GM12878 (cell line): ENCODE results near the gene ADAMTS17. TPM values are rescaled to one million over a fixed set of nuclear protein-coding genes. Genes with fewer than 3 reads are reported as not detected.

ENCODE experiments used
- ATAC-seq: fragments of 200-7000 bp; cut with Tn5 transposase; 3 replicates; pipeline ENCODE4 v1.9.1; 2020; ENCODE audit warnings: mild to moderate bottlenecking, moderate library complexity
- BruUV-seq: library from RNA; stranded (reverse); fragments of 400-500 nt; replicated peaks from 2 replicates; lab custom pipeline; 2021; lab: Mats Ljungman, UMichigan
- CTCF ChIA-PET: fragments of 300-600 bp; sonication (Branson Sonifier 250); formaldehyde crosslinking; extraction: SDS; loops from one replicate; lab custom pipeline; 2021; ENCODE audit warnings: inconsistent platforms; lab: Yijun Ruan, JAX
- POLR2A ChIA-PET: fragments of 350-600 bp; formaldehyde crosslinking; extraction: SDS; loops from one replicate; lab custom pipeline; 2021; ENCODE audit warnings: inconsistent platforms; lab: Charles Lee
- RAD21 ChIA-PET: fragments of 300-600 bp; sonication (Branson Sonifier 250); formaldehyde crosslinking; loops from one replicate; lab custom pipeline; 2023; ENCODE audit warnings: antibody characterized with exemption; ENCODE audit not compliant: unreplicated experiment; lab: Charles Lee
- SMC1A ChIA-PET: fragments of 300-600 bp; sonication (Branson Sonifier 250); formaldehyde crosslinking; loops from one replicate; lab custom pipeline; 2023; ENCODE audit not compliant: unreplicated experiment, uncharacterized antibody; lab: Charles Lee
- DNase-seq: peaks from one replicate; pipeline ENCODE4 v3.0.0-alpha.2; 2011; ENCODE audit warnings: low read depth, low spot score
- FAIRE-seq: peaks from 3 replicates; lab custom pipeline; 2011; peaks lifted over from hg19 to GRCh38; lab: Jason Lieb, UNC
- H2AFZ ChIP-seq: 2 replicates; pipeline ENCODE4 v1.6.0; 2011; ENCODE audit warnings: low read depth, low read length, control low read depth; ENCODE audit not compliant: control insufficient read depth
- H3K27ac ChIP-seq: 2 replicates; pipeline ENCODE4 v1.5.1; 2011; ENCODE audit warnings: control low read depth; ENCODE audit not compliant: control insufficient read depth, insufficient read depth
- H3K27me3 ChIP-seq, 2 experiments: replicated peaks in 1 of 2; 2 replicates each; pipeline versions ENCODE4 v1.6.0 to v1.6.1; 2011; ENCODE audit warnings: low read length in 1 of 2; ENCODE audit not compliant: control insufficient read depth in 2 of 2, insufficient read depth in 2 of 2
- H3K36me3 ChIP-seq, 2 experiments: 2 replicates each; pipeline ENCODE4 v1.5.1; 2011; ENCODE audit warnings: low read length in 1 of 2; ENCODE audit not compliant: control insufficient read depth in 2 of 2, insufficient read depth in 2 of 2
- H3K4me1 ChIP-seq: 2 replicates; pipeline ENCODE4 v1.6.1; 2011; ENCODE audit warnings: mild to moderate bottlenecking, low read length, moderate library complexity, mixed read lengths; ENCODE audit not compliant: control insufficient read depth, insufficient read depth
- H3K4me2 ChIP-seq: 2 replicates; pipeline ENCODE4 v1.6.0; 2011; ENCODE audit warnings: control low read depth; ENCODE audit not compliant: control insufficient read depth, insufficient read depth
- H3K4me3 ChIP-seq: fragments of 200-600 bp; sonication (generic); 2 replicates; pipeline ENCODE4 v1.5.1; 2016
- H3K79me2 ChIP-seq: 2 replicates; pipeline ENCODE4 v1.6.0; 2011; ENCODE audit warnings: low read length; ENCODE audit not compliant: control insufficient read depth, insufficient read depth
- H3K9ac ChIP-seq: 2 replicates; pipeline ENCODE4 v1.8.0; 2011; ENCODE audit warnings: low read length, control low read depth, mixed read lengths; ENCODE audit not compliant: control insufficient read depth, insufficient read depth
- H3K9me3 ChIP-seq: replicated peaks from 3 replicates; pipeline ENCODE4 v1.5.1; 2011; ENCODE audit warnings: mild to moderate bottlenecking, low read length; ENCODE audit not compliant: control insufficient read depth, insufficient read depth
- H4K20me1 ChIP-seq: 2 replicates; pipeline ENCODE4 v1.6.0; 2011; ENCODE audit not compliant: control insufficient read depth, insufficient read depth
- BCL11A ChIP-seq: IDR thresholded peaks from 2 replicates; pipeline ENCODE4 v1.6.1; 2011; ENCODE audit warnings: low read depth, low read length
- CEBPB ChIP-seq, 2 experiments: fragments of 150-350 bp in 1 of 2; IDR thresholded peaks; 2 replicates each; pipeline ENCODE4 v1.6.1; 2012 to 2014; ENCODE audit warnings: low read depth in 2 of 2, low read length in 2 of 2, borderline replicate concordance in 1 of 2, inconsistent platforms in 1 of 2
- CHD2 ChIP-seq: IDR thresholded peaks from 2 replicates; pipeline ENCODE4 v1.6.1; 2011; ENCODE audit warnings: low read depth, low read length, improper control_type of control experiment, borderline replicate concordance
- JUND ChIP-seq: IDR thresholded peaks from 2 replicates; pipeline ENCODE4 v1.6.1; 2012; ENCODE audit warnings: low read depth, mild to moderate bottlenecking, low read length, improper control_type of control experiment, moderate library complexity
- MYC ChIP-seq: IDR thresholded peaks from 2 replicates; pipeline ENCODE4 v1.6.1; 2011; ENCODE audit warnings: mild to moderate bottlenecking, low read length, moderate library complexity, inconsistent platforms; ENCODE audit not compliant: insufficient read depth, insufficient replicate concordance, insufficient read length, severe bottlenecking
- SMAD1 ChIP-seq: fragments of 450-650 bp; IDR thresholded peaks from 2 replicates; pipeline ENCODE4 v1.6.1; 2018; ENCODE audit warnings: mild to moderate bottlenecking, low read depth; ENCODE audit not compliant: partially characterized antibody
- SUZ12 ChIP-seq: fragments of 200-600 bp; sonication (generic); IDR thresholded peaks from one replicate; pipeline ENCODE4 v1.6.1; 2018; ENCODE audit warnings: antibody characterized with exemption, mild to moderate bottlenecking; ENCODE audit not compliant: unreplicated experiment
- WGBS: methylation state at CpG from one replicate; pipeline ENCODE4 v1.1.6; 2016; ENCODE audit warnings: low lambda C conversion rate; ENCODE audit not compliant: insufficient replicate concordance, insufficient coverage; ENCODE audit errors: missing lambda C conversion rate; 5-methylcytosine and 5-hydroxymethylcytosine counted together
- in situ Hi-C: fragments of 300-500 bp; cut with MboI; formaldehyde crosslinking; loops from 9 replicates; pipeline ENCODE4 v1.14.3; 2018; ENCODE audit warnings: mixed read lengths
- intact Hi-C: fragments of 100-400 bp; cut with micrococcal nuclease; formaldehyde crosslinking; loops from one replicate; pipeline ENCODE4 v1.14.2; 2022; ENCODE audit not compliant: unreplicated experiment
- polyA plus RNA-seq, 11 experiments: library from polyadenylated mRNA; depleted of rRNA in 4 of 11; unstranded in 6 of 11; stranded (reverse) in 5 of 11; fragments of >200 nt; fragmentation: Nextera tagmentation in 4 of 11; fragmentation: Illumina TruSeq in 1 of 11; extraction: Ambion mirVana in 4 of 11; extraction: Trizol in 1 of 11; gene quantifications; 1 replicate in 1 of 11; 2 replicates in 10 of 11; pipeline versions ENCODE4 v1.2.1 to v1.2.3, GENCODE V29; 2011 to 2016; ENCODE audit warnings: inconsistent platforms in 2 of 11, missing spikeins in 2 of 11, low read depth in 1 of 11
- total RNA-seq, 4 experiments: library from RNA; depleted of rRNA in 3 of 4; stranded (reverse); fragments of >200 nt in 3 of 4; fragmentation: Illumina TruSeq in 1 of 4; extraction: Trizol in 1 of 4; gene quantifications; 2 replicates each; pipeline versions ENCODE4 v1.2.1 to v1.2.3, GENCODE V29; 2013 to 2021
- TF ChIP-seq, protein P1 (sequence below): IDR thresholded peaks from 2 replicates; pipeline ENCODE4 v1.6.1; 2012; ENCODE audit warnings: improper control_type of control experiment, low read depth, low read length; ENCODE audit not compliant: insufficient replicate concordance
- TF ChIP-seq, protein P2 (sequence below): fragments of 450-650 bp; IDR thresholded peaks from 2 replicates; pipeline ENCODE4 v1.6.1; 2017; ENCODE audit warnings: mild to moderate bottlenecking, moderate library complexity
- TF ChIP-seq, protein P3 (sequence below): IDR thresholded peaks from 2 replicates; pipeline ENCODE4 v1.6.1; 2012; ENCODE audit warnings: low read depth, low read length, improper control_type of control experiment
- TF ChIP-seq, protein P4 (sequence below): fragments of 450-650 bp; IDR thresholded peaks from 2 replicates; pipeline ENCODE4 v1.6.1; 2014; ENCODE audit warnings: mild to moderate bottlenecking

The ADAMTS17 gene
- total and polyA plus RNA-seq, 10 of the 15 experiments (the other 5 are each of a cell fraction or from before 2014, with no cell fraction given), result 0.04 to 0.50 (median 0.10) TPM; not detected in 4

DNA sequence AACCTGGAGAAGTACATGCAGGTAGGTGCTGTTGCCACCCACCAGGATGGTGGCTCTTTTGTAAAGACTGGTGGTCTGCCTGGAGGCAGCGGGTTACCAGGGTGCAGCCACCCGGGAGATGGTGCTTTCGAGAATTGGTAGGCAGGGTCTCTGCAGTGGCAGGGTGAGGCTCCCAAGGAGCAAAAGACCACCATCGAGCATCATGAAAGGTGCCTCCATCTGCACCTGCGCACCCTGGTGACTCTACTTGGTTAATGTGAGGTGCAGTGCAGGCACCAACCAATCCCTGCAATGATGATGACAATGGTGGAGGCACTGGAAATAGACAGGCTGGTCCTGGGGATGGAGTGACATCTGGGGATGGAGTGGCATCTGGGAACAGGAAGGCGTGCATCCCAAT, 236.7 kb downstream of the ADAMTS17 start (continued):
- TF ChIP-seq, protein P1, sequence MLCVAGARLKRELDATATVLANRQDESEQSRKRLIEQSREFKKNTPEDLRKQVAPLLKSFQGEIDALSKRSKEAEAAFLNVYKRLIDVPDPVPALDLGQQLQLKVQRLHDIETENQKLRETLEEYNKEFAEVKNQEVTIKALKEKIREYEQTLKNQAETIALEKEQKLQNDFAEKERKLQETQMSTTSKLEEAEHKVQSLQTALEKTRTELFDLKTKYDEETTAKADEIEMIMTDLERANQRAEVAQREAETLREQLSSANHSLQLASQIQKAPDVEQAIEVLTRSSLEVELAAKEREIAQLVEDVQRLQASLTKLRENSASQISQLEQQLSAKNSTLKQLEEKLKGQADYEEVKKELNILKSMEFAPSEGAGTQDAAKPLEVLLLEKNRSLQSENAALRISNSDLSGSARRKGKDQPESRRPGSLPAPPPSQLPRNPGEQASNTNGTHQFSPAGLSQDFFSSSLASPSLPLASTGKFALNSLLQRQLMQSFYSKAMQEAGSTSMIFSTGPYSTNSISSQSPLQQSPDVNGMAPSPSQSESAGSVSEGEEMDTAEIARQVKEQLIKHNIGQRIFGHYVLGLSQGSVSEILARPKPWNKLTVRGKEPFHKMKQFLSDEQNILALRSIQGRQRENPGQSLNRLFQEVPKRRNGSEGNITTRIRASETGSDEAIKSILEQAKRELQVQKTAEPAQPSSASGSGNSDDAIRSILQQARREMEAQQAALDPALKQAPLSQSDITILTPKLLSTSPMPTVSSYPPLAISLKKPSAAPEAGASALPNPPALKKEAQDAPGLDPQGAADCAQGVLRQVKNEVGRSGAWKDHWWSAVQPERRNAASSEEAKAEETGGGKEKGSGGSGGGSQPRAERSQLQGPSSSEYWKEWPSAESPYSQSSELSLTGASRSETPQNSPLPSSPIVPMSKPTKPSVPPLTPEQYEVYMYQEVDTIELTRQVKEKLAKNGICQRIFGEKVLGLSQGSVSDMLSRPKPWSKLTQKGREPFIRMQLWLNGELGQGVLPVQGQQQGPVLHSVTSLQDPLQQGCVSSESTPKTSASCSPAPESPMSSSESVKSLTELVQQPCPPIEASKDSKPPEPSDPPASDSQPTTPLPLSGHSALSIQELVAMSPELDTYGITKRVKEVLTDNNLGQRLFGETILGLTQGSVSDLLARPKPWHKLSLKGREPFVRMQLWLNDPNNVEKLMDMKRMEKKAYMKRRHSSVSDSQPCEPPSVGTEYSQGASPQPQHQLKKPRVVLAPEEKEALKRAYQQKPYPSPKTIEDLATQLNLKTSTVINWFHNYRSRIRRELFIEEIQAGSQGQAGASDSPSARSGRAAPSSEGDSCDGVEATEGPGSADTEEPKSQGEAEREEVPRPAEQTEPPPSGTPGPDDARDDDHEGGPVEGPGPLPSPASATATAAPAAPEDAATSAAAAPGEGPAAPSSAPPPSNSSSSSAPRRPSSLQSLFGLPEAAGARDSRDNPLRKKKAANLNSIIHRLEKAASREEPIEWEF, result no peak
- TF ChIP-seq MYC, result no peak
- TF ChIP-seq SMAD1, result no peak

DNA sequence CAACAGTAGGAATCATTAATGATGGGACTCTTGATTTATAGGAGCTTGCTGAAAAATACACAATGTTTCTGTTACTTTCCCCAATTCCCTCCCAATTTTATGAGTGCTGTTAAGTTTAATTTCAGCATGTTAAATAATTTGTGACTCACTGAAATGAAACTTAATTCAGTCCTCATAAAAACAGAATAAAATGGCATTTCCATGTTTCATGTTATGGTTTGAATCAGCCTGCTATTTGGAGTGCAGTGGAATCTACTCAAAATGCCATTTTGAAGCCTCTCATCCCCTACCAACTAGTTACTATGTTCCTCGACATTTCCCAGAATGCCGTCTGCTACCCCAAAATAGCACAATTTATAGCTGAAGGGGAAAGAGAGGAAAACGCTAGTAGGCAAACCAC, 237.5 kb downstream of the ADAMTS17 start:
- in situ Hi-C loops (no loop called here), intact Hi-C loops (no loop called here)
- no peaks in the 10 kb centered on the region for H3K36me3 ChIP-seq
- no TSS peak for BruUV-seq
- CTCF ChIA-PET, result no interaction called here
- no peak overlapping the region for H3K4me3 ChIP-seq
- no peak overlapping the region for H2AFZ ChIP-seq
- RAD21 ChIA-PET, result no interaction called here
- no peak for DNase-seq
- POLR2A ChIA-PET, result no interaction called here
- no peaks in the 10 kb centered on the region for H3K4me1 ChIP-seq
- no peaks in the 10 kb centered on the region for H3K79me2 ChIP-seq
- FAIRE-seq, result no peak
- H3K27me3 ChIP-seq, result no peaks in the 10 kb centered on the region
- no peak overlapping the region for H3K4me2 ChIP-seq
- WGBS, result 32% methylated on average over 3 of the region's 3 CpGs
- H3K9me3 ChIP-seq, result no peaks in the 10 kb centered on the region
- H3K9ac ChIP-seq, result no peak overlapping the region
- no peak for ATAC-seq
- H3K27ac ChIP-seq, result no peak overlapping the region
- H4K20me1 ChIP-seq, result no peaks in the 10 kb centered on the region
- SMC1A ChIA-PET, result no interaction called here
- TF ChIP-seq CHD2 (no peak), SUZ12 (no peak), CEBPB (IDR thresholded peaks at IDR 0.05; ENCODE audit: borderline replicate concordance in 1 of 2, low read depth in 2 of 2, low read length in 2 of 2) (no peak), BCL11A (no peak), JUND (no peak)
- TF ChIP-seq, protein P2, sequence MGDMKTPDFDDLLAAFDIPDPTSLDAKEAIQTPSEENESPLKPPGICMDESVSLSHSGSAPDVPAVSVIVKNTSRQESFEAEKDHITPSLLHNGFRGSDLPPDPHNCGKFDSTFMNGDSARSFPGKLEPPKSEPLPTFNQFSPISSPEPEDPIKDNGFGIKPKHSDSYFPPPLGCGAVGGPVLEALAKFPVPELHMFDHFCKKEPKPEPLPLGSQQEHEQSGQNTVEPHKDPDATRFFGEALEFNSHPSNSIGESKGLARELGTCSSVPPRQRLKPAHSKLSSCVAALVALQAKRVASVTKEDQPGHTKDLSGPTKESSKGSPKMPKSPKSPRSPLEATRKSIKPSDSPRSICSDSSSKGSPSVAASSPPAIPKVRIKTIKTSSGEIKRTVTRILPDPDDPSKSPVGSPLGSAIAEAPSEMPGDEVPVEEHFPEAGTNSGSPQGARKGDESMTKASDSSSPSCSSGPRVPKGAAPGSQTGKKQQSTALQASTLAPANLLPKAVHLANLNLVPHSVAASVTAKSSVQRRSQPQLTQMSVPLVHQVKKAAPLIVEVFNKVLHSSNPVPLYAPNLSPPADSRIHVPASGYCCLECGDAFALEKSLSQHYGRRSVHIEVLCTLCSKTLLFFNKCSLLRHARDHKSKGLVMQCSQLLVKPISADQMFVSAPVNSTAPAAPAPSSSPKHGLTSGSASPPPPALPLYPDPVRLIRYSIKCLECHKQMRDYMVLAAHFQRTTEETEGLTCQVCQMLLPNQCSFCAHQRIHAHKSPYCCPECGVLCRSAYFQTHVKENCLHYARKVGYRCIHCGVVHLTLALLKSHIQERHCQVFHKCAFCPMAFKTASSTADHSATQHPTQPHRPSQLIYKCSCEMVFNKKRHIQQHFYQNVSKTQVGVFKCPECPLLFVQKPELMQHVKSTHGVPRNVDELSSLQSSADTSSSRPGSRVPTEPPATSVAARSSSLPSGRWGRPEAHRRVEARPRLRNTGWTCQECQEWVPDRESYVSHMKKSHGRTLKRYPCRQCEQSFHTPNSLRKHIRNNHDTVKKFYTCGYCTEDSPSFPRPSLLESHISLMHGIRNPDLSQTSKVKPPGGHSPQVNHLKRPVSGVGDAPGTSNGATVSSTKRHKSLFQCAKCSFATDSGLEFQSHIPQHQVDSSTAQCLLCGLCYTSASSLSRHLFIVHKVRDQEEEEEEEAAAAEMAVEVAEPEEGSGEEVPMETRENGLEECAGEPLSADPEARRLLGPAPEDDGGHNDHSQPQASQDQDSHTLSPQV, result no peak
- TF ChIP-seq, protein P3, sequence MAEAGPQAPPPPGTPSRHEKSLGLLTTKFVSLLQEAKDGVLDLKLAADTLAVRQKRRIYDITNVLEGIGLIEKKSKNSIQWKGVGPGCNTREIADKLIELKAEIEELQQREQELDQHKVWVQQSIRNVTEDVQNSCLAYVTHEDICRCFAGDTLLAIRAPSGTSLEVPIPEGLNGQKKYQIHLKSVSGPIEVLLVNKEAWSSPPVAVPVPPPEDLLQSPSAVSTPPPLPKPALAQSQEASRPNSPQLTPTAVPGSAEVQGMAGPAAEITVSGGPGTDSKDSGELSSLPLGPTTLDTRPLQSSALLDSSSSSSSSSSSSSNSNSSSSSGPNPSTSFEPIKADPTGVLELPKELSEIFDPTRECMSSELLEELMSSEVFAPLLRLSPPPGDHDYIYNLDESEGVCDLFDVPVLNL, result no peak
- TF ChIP-seq, protein P4, sequence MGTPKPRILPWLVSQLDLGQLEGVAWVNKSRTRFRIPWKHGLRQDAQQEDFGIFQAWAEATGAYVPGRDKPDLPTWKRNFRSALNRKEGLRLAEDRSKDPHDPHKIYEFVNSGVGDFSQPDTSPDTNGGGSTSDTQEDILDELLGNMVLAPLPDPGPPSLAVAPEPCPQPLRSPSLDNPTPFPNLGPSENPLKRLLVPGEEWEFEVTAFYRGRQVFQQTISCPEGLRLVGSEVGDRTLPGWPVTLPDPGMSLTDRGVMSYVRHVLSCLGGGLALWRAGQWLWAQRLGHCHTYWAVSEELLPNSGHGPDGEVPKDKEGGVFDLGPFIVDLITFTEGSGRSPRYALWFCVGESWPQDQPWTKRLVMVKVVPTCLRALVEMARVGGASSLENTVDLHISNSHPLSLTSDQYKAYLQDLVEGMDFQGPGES, result no peak
